GM19238 (cell line): ENCODE measurements around the gene RNF169.

Experiments
- DNase-seq: peaks from one replicate; pipeline ENCODE4 v3.0.0; 2011; ENCODE audit warnings: low spot score; ENCODE audit not compliant: insufficient read length

RNF169 gene, protein sequence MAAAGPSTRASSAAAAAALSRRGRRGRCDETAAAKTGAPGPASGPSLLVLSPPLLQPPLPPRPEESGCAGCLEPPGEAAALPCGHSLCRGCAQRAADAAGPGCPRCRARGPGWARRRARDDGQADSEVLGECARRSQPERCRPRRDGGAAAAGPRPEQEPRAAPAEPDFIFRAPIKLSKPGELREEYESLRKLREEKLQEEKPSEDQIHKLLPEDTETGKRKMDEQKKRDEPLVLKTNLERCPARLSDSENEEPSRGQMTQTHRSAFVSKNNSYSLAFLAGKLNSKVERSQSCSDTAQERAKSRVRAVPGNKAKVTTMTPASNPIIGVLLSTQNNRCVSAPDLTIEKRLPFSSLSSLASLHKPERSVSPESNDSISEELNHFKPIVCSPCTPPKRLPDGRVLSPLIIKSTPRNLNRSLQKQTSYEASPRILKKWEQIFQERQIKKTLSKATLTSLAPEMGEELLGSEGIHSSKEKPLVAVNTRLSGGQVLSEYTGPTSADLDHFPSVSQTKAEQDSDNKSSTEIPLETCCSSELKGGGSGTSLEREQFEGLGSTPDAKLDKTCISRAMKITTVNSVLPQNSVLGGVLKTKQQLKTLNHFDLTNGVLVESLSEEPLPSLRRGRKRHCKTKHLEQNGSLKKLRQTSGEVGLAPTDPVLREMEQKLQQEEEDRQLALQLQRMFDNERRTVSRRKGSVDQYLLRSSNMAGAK

DNA sequence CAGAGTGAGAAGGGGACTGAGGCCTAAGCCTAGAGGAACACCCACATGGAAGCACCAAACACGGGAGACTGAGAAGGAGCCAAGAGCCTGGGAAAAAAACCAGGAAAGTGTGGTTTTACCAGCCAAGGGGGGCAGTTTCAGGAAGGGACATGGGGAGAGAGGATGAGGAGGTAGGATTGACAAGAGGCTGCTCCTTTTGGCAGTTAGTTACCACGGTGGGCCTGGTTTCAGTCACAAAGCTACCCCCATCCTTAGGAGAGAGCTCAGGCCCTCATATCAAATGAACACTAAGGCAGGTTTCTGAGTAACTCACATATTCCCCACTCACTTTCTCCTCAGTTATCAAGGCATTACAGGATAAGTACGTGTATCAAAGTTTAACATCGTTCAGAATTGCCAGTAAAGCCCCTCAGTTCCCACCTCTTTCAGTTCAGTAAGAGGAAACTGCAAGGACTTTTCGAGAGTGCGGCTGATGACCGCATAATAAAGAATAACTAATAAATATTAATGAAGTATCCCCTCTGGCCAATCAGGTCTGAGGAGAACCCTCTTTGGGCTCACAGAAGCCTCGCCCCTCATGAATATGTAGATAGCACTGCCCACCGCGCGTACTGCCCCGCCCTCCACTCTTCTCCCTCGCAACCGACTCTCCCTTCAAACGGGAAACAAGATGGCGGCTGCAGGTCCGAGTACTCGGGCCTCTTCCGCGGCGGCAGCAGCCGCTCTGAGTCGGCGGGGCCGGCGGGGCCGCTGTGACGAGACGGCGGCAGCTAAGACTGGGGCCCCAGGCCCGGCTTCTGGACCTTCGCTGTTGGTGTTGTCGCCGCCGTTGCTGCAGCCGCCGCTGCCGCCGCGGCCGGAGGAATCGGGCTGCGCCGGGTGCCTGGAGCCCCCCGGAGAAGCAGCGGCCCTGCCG is at the start of gene RNF169:
TSS of gene RNF169 (plus strand) at position 639 of the 916 bp plus-strand sequence. CDS start at position 671, 32 bp downstream.
- DNase-seq = peak; percentile 98

DNA sequence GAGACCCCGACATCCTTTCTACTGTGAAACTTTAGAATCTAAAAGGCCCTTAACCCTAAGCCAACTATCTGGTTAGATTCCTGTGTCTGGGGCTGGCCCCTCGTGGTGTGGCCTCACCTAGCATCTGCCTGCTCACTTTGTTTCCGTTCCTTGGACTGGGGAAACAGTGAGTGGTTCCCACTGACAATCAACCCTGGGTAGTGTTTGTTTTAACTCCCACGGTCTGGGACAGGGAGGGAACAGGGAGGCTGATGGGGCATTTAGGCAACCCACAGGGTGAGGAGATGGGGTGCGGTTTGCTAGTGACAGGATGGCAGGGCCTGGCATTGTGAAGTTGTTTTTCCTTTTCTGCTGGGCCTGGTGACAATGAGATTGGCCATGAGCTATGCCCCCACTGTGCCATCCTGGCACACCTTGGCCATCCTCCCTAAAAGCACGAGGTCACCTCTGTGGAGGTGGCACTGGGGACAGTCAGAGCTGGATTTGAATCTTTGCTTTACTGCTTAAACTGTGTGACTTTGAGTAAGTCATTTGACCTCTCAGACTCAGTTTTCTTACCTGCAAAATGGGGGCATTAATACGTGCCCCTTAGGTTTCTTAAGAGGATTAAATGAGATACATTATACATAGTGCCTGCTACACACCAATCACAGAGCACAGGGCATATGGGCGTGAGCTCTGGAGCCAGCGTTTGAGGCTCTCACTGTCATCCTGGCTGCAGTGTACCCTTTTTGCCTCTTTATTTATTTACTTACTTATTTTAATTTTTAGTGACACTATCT is 48.8 kb upstream of the RNF169 start:
- DNase-seq = no peak

DNA sequence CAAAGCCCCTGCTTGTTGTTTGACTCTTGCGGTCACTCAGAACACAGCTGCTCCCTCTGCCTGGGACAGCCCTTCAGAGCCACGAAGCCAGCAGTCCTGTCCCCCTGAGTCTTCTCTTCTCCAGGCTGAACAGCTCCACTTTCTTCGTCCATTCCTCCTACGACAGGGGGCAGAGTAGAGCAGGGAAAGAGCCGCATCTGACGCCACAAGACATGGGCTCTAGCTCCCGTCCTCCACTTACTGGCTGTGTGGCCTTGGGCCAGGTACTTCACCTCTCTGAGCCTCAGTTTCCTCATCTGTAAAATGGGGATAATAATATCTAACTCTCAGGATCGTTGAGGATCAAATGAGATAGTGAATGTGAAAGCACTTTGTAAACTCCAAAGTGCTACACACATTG is 47.3 kb upstream of the RNF169 start:
- DNase-seq = no peak

DNA sequence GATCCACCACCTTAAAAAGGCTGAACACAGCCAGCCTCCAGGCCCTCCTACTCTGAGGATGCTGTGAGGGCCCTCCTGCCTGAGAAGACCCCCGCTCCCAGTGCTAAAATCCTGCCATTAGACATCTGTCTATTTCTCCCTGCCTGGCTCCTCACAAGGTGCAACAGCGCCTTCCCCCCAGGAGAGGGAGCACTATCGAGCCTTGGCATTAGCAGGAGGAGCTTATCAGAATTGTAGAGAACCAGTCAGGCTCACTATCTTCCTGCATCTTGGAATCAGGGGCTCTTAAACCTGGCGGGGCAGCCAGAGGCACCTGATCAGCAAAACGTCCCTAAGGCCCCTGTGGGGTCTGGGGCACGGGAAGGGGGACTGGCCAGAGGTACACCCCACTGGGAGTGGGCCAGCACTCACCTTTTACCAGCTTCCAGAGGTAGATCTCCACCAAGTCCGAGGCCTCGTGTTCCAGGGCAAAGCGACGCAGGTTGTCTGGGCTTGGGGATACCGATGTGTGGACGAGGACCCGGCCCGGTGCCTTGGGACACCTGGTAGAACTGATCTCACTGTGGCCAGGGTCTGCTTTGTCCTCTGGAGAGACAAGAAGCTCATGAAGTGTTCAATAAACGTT is 46.2 kb upstream of the RNF169 start:
- DNase-seq = peak; percentile 69

DNA sequence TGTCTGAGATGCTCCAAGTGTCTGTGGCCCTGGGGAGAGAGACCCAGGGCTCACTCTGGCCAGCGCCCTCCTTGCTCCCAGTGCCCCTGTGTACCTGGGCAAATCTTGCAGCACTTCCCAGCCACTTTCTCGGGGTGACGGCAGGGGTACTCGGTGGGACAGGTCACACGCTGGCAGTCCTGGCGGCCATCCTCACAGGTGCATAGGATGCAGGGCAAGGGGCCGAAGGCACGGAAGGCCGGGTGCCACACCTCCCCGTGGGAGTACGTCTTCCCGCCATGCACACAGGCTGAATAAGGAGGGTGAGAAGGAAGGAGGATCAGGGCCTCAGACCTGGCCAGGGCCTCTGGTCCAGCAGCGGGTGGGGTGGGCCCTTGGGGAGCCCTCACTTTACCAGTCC is 45.4 kb upstream of the RNF169 start:
- no peak for DNase-seq

DNA sequence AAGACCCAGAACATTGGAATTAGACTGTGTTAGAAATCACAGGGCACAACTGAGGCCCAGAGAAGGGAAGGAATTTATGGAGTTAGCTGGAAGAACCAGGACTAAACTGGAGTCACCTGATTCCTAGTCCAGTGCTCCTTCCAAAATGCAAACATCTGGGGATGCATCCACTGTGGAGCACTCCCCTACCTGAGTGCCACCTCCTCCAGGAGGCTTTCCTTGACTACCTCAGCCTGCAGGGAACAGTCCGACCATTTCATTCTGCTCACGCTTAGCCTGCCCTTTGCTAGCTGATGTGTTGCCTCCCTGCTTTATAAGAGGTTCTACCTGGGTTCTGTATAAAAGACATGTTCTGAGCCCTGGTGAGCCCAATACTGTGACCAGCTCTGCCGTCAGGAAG is 41.5 kb upstream of the RNF169 start:
- DNase-seq = no peak

DNA sequence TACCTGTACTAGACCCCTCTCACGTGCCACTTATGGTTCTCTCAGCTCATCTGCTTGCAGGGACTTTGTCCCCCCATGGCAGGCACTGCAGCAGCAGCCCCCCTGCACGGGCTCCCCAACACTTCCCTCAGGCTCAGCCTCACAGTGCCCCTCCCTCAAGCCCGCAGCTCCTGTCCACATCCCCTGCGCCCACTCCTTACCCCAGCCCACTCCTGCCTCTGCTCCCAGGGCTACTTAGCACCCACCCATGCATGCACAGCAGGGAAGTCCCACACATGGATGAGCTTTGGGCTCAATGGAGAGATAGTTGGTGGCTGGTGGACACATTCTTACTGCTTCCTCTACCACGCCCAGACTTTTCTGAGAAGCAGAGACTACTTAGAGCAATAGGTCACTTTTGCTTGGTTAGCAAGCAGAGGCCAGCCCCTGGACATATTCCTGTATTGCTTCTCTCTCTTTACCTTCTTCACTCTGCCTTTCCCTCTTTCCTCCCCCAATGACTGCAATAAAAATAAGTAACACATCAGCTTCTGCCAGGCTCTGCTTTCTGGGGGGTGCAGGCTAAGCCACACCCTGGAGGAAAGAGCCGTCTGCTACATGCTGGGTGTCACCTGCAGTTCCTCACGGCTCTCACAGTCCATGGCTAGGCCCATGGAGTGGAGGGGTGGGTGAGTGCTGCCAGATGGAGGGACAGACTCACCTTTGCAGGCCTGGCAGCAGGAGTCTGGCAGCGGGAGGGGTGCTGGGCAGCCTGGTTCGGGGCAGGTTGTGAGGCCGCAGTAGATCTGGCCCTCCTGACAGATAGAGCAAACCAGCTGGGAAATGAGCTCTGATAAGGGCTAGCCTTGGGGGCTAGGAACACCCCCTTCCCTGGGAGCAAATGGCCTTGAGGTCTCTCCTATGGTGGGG is 40.8 kb upstream of the RNF169 start:
- DNase-seq = no peak

DNA sequence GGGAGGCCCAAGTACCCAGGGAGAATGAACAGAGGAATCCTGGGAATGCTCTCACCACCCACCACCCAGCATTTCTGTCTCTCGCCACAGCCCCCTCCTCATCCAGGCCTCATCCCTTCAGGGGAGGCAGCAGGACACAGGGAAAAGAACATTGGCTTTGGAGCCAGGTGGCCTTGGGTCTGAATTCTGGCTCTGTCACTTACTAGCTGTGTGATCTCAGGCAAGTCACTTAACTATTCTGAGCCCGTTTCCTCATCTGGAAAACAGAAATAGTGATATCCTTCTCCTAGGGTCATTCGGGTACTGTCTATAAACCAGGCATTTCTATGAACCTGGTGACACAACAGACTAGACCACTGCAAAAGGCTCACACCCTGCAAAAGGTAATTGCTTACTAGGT is 39.5 kb upstream of the RNF169 start:
- DNase-seq = no peak

DNA sequence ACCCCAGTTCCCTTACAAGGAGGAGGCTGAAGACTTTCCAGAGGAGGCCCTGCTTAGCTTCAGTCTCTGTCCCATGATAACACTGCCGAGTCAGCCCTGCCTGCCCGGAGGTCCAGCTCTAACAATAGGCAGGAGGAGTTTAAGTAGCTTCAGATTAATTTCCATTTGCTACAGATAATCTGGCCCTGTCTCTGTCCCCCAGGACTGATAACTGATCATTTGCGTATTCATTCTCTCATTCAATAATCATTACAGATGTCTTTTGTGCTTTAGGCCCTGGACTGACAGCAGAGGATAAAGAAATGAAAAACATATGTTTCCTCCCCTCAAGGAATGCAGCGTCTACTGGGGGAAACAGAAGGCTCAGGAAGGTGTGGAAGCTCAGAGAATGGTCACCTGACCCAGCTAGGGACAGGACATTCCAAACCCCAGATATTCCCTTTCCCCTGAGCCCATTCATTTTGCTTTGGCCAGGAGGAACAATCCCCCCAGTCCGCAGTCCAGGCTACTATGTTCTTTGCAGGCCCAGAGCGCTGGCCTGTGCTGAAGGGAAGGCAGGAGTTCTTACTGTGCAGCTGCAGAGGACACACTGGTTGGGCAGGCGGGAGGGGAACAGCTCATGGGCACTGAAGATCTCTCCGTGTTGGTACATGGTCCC is 38.2 kb upstream of the RNF169 start:
- no peak for DNase-seq

DNA sequence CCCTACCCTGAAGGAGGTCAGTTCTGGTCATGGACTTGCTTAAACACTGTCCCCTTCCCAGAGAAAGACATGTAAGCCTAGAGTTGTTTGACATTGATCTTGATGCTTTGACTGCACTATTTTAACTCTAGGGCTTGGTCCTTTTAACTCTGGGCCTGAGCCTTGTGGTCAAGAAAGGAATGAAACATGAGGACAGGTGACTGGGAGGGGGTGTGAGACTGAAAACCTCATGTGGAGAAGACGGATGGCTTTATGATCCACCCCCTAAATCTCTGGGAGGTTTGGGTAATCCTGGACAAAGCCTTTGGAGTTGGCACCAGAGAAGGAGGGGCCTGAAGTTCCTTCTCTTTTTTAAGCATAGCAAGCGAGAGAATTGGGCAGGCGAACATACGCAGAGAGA is 35.0 kb upstream of the RNF169 start:
- DNase-seq = no peak

DNA sequence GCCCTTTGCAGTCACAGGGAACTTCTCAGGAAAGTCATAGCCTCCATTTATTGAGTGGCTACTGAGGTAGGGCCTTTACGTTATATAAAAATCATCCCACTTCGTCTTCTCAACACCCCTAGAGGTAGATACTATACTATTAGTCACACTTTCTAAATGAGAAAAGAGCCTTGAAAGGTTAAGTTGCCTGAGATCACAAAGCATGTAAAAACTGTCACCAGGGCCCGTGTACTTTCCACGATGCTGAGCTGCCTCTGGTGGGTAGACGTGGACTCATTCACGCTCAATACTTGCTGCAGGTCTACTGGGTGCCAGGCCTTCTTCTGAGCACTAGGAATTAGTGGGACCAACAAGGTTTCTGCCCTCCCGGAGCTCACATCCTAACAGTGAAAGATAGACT is 33.7 kb upstream of the RNF169 start:
- DNase-seq = no peak

DNA sequence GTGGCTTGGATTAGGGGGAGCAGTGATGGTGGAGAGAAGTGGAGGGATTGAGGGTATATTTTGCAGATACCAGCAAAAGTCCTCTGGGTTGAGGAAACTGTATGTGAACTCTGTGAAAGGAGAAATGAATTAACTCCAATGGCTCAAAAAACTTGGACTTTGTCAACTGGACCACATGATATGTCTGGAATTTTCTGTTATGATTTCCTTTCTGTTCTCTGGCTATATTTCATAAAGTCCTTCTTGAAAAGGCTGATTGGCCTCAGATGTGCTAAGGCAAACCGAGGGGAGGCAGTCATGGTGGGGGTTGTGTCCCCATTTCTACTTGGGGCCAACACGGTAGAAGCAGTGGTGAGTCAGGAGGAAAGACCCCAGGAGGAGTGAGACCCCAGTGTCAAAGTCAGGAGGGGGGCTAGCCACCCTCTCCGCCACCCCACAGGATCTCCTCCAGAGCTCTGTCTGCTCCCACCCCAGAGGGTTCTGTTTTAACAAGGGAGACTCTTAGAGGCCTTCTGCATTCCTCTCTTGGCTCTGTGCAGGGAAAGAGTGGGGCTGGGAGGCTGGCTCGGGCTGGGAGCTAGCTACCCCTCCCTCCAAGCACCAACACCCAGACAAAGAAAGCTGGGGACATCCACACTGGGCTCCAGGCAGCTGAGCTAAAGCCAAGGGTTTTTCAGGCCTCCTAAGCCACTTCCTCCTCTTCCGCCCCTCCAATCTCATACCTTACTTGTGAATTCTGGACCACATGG is 31.3 kb upstream of the RNF169 start:
- DNase-seq = no peak

DNA sequence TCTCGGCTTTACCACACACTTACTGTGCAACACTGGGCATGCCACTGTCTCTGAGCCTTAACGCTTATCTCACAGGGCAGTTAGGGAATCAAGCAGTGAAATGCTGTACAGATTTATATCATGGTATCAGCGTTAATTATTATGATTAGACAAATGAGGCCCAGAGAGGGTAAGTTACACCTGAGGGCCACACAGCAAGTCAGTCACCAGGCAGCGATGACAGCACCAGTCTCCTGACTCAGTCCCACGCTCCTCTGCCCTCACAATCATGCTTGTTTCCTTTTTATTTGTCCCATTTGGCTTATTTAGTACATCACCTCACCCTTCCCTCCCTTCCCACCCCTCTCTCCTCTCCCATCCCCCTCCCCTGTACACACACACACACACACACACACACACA is 29.6 kb upstream of the RNF169 start:
- DNase-seq = no peak

DNA sequence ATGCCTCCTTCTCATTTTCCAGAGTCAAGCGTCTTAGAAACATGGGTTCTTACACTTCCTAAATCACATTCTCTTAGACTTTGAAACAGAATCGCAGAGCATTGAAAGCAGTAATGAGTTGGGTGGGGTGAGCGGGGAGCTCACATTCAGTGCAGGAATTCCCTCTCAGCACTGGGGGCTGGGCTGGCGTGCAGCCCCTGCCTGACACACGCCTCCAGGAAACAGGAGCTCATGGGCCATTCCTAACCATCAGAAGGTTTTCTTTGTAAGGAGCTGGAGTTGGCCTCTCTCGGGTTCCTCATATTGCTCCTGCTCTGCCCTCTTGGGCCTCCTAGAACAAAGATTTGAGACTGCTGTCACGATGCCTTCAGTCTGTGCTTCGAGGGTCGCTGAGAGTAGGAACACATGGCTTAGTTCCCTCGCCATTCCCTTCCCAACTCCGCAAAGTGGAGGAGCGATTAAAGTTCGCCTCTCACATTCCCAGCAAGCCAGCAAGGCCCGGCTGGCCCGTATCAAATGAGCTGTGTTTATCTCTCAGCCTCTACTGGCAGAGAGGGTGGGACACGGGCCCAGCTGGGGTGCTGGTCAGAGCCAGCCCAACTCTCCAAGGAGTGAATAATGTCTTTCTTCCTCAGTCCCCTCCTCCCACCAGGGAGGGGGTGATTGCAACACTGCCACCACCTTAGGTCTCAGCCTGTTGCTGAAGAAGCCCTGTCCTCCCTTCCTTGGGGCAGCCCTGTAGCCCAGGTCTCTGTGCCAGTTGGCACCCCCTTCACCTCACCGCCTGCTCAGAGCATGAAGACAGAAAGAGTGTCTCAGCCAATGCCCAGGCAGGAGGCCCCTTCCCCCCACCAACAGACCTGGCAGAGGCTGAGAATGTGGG is 27.8 kb upstream of the RNF169 start:
- no peak for DNase-seq

DNA sequence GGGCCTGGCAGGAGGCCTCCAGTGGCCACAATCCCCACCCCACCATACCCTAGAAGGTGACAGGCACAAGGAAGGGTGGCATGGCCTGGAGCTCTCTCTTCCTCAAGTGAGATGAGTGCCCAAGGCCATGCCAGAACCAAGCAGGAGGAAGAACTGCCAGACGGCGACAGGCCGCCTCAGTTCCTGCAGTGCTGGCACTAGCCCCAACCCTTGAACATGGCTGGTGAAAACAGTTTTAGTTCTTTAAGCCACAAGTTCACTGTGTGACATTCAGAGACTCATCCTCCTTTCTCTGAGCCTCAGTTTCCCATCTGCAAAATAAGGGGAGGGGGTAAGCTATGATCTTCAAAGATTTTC is 27.2 kb upstream of the RNF169 start:
- DNase-seq = no peak

DNA sequence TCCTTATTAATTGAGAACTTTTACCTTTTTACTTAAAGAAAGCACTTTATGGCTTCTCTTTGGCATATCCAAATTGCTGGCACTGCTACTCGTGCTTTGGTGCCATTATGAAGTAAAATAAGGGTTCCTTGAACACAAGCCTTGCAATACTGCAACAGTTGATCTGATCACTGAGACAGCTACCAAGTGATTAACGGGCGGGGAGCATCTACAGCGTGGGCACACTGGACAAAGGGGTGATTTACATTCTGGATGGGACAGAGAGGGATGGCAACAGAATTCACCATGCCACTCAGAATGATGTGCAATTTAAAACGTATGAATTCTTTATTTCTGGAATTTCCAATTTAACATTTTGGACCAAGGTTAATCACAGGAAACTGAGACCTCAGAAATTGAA is 25.1 kb upstream of the RNF169 start:
- DNase-seq = no peak

DNA sequence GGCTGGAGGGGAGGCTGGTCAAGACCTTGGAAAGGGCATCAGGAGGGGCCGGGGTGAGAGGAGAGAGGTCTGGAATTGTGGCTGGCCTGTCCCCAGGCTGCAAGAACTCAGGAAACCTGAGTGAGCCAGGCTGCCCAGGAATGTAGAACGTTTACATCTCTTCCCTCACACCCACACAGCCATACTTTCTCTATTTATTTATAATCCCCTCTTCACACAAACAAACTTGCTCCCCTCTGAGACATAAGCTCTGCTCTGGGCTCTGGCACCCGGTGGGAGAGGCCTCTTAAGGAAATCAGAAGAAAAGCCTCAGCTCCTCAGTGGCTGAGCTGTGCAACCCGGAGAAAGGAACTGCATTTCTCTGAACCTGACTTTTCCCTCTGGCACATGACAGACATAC is 22.9 kb upstream of the RNF169 start:
- DNase-seq = no peak
